GM19372 (cell line): ENCODE data around the gene FBN3.

ENCODE experiments used
- ATAC-seq: cut with Tn5 transposase; IDR thresholded peaks from one replicate; pipeline ENCODE4 v1.9.1; 2021; ENCODE audit warnings: mild to moderate bottlenecking, low read depth, moderate library complexity; ENCODE audit not compliant: unreplicated experiment

The FBN3 gene

GRCh38 chr19:8095354-8095886 lies 54.0 kb downstream of the FBN3 start:
- ATAC-seq, result no peak

- no peak for ATAC-seq
These were observed 55.1 kb downstream of the FBN3 start for GRCh38 chr19:8094336-8094735.

DNA sequence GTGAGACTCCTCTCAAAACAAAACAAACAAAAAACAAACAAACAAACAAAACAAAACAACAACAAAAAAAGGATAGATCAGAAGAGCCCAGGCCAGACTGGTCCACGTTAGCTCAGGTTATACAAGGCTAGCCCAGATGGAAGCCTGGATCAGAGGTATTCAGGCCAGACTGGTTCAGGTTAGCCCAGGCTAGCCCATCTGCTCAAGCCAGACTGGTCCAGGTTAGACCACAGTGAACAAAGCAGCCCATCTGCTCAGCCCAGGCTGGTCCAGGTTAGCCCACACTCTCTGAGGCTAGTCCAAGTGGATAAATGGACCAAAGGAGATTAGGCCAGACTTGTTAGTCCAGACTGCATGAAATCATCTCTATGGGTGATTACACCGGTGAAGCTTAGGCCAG lies 55.7 kb downstream of the FBN3 start:
- no peak for ATAC-seq

DNA sequence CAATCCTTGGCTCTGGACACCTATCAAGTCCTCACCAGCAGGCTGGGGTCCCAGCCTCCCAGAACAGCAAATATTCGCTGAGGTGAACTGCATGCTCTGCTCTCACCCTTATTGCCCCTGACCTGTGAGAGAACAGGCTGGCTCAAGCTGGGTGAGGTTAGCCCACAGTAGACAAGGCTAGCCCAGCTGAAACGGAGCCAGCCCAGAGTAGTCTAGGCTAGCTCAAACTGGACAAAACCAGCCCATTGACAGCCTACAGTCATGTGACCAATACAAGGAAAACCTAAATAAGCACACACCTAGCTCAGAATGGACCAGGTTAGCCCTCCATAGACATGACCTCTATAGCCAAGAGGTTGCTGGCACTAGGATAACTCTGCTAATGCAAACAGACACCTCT lies 58.4 kb downstream of the FBN3 start:
- ATAC-seq, result no peak

- ATAC-seq, result no peak
These were observed 59.5 kb downstream of the FBN3 start for GRCh38 chr19:8089664-8090601.

DNA sequence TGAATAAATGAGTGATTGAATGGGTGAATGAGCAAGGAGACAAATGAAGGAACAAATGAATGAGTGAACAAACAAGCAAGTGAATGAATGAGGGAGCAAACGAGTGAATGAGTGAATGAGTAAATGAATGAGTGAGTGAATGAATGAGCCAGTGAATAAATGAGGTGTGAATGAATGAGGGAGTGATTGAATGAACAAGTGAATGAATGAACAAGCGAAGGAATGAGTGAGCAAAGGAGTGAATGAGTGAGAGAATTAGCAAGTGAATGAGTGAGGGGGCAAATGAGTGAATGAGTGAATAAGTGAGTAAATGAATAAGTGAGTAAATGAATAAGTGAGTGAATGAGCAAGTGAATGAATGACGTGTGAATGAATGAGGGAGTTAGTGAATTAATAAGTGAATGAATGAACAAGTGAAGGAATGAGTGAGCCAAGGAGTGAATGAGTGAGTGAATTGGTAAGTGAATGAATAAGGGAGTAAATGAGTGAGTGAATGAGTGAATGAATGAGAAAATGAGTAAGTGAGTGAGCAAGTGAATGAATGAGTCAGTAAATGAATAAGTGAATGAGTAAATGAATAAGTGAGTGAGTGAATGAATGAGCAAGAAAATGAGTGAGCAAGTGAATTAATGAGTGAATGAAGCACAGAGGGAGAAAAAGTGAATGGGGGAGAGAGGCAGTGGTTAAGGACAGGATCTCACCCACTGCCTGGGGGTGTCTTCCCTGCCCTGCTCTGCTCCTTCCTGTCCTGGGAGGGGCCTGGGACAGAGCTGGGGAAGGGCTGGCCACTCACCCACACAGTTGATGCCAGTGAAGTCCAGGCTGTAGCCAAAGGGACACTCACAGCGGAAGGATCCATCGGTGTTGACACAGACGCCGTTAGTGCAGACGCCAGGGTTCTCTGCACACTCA lies 60.4 kb downstream of the FBN3 start:
- no peak for ATAC-seq

DNA sequence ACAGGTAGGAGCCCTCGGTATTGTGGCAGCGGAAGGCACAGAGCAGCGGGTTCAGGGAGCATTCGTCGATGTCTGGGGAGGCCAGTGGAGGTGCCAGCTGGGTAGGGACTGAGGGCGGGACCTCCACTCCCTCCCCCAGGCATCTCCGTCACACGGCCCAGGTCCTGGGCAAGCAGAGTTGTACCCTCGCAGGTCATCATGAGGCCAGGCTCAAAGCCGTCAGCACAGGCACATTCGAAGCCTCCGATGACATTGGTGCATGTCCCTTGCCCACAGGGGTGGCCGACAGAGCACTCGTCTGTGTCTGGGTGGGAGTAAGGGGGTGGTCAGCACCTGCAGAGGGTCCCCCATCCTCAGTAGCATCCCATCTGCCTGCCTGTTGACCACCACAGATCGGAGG lies 61.5 kb downstream of the FBN3 start:
- ATAC-seq, result no peak

DNA sequence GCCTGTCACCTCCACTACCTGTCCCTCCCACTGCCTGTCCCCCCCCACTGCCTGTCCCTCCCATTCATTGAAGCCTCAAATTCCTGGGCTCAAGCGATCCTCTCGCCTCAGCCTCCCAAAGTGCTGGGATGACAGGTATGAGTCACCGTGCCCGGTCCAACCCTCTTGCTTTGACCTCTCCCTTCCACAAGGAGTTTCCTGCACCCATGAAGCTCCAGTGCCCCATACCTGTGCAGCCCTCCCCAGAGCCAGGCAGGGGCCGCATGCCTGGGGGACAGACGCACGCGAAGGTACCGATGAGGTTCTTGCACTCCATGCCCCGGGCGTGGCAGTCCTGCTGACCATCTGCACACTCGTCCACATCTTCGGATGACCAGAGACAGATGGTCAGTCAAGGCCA lies 62.5 kb downstream of the FBN3 start:
- no peak for ATAC-seq

DNA sequence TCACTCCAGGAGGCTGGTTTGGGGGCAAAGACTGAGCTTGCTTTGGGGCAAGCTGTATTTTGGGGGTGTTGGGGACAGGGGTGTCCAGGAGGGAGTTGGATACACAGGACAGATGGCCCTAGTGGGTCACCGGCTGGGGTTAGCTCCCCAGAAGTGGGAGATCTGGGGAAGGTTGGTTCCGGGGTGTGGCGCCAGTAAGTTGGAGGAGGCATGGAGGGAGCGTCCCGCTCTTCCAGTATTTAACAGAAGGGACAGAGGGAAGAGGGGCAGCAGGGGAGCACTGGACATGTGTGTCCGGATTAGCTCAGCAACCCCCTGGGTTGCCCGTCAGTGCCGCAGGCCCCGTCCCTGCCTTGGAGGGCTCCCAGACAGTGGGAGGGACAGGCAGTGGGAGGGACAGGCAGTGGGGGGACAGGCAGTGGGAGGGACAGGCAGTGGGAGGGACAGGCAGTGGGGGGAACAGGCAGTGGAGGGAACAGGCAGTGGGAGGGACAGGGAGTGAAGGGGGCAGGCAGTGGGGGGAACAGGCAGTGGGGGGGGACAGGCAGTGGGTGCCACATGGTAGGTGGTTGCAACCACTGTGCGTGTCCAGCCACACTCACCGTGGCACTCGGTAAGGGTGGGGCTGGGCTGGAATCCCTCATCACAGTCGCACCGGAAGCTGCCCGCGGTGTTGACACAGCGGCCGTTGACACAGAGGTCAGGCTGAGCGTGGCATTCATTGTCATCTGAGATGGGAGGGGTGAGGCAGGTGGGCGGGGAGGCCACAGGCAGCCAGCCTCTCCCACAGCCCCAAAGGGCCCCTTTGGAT lies 63.6 kb downstream of the FBN3 start:
- ATAC-seq, result no peak

DNA sequence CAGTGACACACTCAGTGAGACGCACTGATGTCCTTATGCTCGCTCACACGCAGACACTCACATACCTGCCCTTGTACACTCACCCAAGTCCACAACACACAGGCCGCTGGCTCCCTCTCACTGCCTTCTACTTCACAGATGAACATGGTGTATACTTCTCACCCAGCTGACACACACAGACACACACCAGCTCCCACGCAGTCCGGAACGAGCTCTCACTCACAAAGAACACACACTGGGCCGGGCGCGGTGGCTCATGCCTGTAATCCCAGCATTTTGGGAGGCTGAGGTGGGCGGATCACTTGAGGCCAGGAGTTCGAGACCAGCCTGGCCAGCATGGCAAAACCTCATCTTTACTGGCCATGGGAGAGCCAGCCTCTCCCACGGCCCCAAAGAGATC lies 65.2 kb downstream of the FBN3 start:
- no peak for ATAC-seq

DNA sequence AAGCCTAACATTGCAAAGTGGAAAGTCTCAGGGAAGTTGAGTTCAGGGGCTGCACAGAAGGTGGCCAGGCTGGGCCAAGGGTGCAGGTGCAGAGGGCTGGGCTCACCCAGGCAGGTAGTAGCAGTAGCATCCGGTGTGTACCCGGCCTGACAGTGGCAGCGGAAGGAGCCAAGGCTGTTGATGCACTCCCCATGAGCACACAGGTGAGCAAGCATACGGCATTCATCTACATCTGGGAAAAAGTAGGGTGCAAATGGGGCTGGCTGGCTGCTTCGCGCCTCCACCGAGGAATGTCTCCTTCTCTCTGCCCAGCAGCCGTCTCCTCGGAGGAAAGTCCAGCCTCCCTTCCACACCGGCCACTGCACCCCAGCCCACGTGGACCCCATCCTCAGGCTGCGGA lies 66.3 kb downstream of the FBN3 start:
- no peak for ATAC-seq

- ATAC-seq, result no peak
These were observed 67.5 kb downstream of the FBN3 start for GRCh38 chr19:8081569-8082550.

DNA sequence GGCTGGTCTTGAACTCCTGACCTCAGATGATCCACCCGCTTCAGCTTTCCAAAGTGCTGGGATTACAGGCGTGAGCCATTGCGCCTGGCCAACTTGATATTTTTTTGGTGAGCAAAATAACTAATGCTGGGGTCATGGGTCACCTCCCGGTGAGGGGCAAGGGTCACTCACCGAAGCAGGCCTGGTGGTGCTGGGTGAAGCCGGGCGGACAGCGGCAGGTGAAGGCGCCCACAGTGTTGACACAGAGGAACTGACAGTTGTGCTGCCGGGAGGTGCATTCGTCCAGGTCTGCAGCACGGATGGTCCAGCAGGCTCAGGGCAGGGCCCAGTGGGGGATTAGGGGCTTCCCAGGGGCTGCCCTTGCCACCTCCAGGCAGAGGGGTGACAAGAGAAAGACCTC lies 68.6 kb downstream of the FBN3 start:
- ATAC-seq, result no peak

- no peak for ATAC-seq
These were observed 69.4 kb downstream of the FBN3 start for GRCh38 chr19:8079988-8080387.

GRCh38 chr19:8075158-8076074 lies 74.0 kb downstream of the FBN3 start:
- no peak for ATAC-seq

GRCh38 chr19:8074501-8074900 lies 74.9 kb downstream of the FBN3 start:
- ATAC-seq, result no peak

DNA sequence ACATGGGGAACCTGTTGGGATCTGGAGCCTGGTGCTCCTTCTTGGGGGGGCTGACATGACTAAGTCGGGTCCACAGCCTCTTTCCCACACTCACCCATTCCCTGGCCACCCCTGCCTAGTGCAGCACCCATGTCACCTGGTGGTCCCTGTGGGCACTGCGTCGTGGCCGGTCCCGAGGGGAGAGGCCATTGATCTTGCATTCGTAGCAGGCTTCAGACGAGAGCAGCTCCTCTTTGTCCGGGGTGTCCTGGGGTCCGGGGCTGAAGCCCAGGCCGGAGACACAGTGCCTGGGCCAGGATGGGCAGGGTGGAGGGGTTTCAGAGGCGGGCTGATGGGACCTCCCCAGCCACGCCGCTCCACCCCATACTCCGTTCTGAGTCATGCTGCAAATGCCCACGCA lies 77.5 kb downstream of the FBN3 start:
- no peak for ATAC-seq
